GM12874 (cell line): ENCODE results near the gene TENM4.

Experiments used
- CTCF ChIP-seq: IDR thresholded peaks from 2 replicates; pipeline ENCODE4 v1.5.1; 2011; ENCODE audit warnings: low read depth, mild to moderate bottlenecking, control low read depth, low read length, moderate library complexity; ENCODE audit not compliant: insufficient read depth

Gene TENM4

DNA sequence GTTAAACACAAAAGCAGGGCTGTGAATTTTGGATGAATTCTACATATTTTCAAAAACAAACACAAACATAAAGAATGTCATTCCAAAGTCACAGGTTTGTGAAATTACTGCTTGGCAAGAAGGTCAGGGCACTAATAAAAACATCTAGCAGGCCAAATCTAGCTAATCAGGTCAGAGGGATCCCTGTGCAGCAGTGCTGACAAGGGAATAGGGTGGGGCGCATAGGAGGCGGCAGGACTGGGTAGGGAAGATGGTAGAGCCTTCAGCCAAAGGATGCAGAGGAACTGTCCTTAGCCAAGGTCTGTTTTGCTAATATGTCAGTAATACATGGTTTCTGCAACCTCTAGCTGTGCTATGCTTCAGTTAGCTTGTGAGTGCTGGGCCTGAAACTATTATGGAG is 396.6 kb downstream of the TENM4 start:
- no peak for TF ChIP-seq CTCF

DNA sequence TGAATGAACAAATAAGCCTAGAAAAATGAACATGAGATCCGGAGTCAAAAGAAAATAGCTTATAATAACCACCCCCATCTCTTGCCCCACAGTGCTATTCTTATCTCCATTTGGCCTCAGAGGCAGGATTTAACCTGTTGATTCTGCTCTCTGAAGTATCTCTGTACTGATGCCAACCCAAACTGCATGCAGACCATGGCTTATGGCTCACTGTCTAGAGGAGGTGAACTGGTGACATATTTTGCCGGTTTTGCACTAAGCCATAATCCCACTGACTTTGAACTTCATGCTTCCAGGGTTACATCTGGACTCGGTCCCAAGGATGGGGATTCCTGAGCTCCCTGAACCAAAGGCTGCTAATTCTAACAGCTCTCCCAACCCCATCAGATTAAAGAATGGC is 397.1 kb downstream of the TENM4 start:
- TF ChIP-seq CTCF = no peak

GRCh38 chr11:79042824-79043223 is 398.0 kb downstream of the TENM4 start:
- TF ChIP-seq CTCF = no peak

DNA sequence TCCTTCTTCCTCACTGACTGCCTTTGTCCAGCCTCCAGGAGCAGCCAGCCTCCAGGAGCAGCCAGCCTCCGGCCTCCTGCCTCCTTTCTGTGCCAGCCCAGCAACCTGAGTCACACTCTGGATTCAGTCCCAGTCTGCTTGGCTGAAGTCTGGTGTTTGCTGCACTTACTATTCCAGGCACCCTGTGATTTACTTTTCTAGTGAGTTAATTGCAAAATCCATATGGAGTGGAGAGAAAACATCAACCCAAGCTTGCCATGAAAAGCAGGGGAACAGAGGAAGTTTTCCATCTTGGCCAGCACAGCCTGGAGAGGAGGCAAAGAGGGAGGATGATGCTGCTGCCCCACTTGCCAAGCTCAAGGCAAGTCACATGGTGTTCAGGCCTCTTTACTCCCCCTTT is 400.5 kb downstream of the TENM4 start:
- no peak for TF ChIP-seq CTCF

DNA sequence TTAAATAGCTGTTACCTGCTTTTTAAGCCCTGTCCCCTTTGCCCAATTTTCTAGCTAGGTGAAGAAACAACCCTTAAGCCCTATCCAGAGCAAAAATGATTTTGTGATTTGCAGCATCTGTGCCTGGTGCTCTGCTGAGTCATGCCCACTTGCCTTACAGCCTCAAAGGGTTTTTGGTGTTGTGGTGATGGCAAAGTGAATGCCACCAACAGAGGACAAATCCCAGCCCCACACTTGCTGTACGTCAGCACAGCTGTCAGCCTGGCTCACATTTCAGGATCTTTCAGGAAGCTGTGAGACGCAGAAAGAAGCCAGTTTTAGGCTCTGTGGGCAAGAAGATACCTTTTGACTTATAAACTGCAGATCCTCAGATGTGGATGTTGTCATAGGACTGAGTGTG is 401.7 kb downstream of the TENM4 start:
- TF ChIP-seq CTCF = no peak

DNA sequence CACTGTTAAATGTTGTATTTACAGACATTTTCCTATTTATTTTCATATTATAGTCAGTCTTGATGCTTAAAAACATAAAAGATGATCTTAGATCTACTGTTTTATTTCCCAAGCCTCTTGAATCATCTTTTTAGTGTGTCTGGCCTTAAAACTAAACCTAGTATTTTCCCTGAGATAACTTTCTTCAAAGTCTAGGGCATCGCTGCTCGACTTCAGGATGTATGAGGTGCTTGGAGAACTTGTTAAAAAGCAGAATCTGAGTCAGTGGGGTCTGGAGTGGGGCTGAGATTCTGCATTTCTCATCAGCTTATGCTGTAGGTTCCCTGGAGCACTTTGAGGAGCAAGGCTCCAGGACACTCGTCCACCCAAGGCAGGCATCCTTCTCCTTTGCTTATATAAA is 404.9 kb downstream of the TENM4 start:
- TF ChIP-seq CTCF = no peak

DNA sequence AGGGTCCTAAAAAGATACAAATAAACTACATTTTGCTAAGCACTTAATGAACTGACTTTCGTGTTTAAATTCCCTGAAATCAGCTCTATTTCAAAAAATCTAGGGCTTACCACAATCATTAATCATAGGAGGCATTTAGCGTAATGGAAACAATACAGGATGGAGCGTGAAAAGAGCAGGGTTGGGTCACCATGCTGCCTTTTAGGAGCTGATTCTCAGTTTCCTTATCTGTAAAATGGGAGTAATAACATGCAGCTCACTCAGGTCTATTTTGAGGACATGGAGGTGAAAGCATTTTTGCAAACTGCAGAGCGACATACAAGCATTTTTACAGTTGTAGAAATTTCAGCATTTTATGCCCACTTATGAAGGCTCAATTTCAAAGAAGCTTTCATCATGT is 407.0 kb downstream of the TENM4 start:
- TF ChIP-seq CTCF = no peak

DNA sequence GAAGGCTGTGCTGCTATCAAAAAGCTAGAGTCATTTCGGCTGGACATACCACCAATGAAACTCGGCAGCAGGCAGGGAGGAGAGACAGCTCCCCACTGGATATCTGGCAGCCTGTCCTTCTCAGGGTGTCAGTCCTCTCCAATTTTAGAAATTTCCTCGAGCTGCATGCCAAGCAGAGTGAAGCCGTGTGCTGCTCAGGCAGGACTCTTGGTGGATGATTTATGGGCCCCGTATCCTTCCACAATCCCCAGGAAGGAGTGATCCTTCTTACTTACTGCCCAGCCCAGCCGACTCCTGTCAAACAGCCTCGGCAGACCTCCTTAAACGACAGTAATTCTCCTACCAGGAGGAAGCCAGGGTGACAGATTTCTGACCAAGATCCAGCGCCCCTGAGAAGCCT is 410.4 kb downstream of the TENM4 start:
- no peak for TF ChIP-seq CTCF
